A549 (cell line): ENCODE results near the gene OVAAL. TPM values are rescaled to one million over a fixed set of nuclear protein-coding genes. Genes with fewer than 3 reads are reported as not detected.

Source experiments
- ATAC-seq, 2 experiments: fragments of 200-7000 bp in 1 of 2; fragments of >200 bp in 1 of 2; cut with Nextera tagmentation in 1 of 2; cut with Tn5 transposase in 1 of 2; 3 replicates each; pipeline versions ENCODE4 v1.8.0 to v1.9.1; 2018 to 2020; ENCODE audit warnings: mild to moderate bottlenecking in 1 of 2, moderate library complexity in 1 of 2
- CTCF ChIA-PET: fragments of 300-600 bp; sonication (Branson Sonifier 250); formaldehyde crosslinking; extraction: SDS; loops from one replicate; lab custom pipeline; 2021; ENCODE audit warnings: antibody characterized with exemption, inconsistent platforms; lab: Yijun Ruan, JAX
- POLR2A ChIA-PET: fragments of 350-600 bp; formaldehyde crosslinking; extraction: SDS; loops from one replicate; lab custom pipeline; 2021; ENCODE audit warnings: antibody characterized with exemption, inconsistent platforms; lab: Yijun Ruan, JAX
- DNase-seq, 2 experiments: peaks; one replicate each; pipeline versions ENCODE4 v3.0.0 to v3.0.0-alpha.2; 2011 to 2016; ENCODE audit warnings: low read depth in 1 of 2, low spot score in 1 of 2
- FAIRE-seq: peaks from 2 replicates; lab custom pipeline; 2011; peaks lifted over from hg19 to GRCh38; lab: Jason Lieb, UNC
- H3K27ac ChIP-seq, 2 experiments: fragments of >200 bp; sonication (Bioruptor Twin); formaldehyde crosslinking; 3 replicates each; pipeline ENCODE4 v1.5.1; 2016 to 2017
- H3K4me1 ChIP-seq: fragments of >200 bp; sonication (Bioruptor Twin); formaldehyde crosslinking; 3 replicates; pipeline ENCODE4 v1.6.1; 2016
- H3K4me2 ChIP-seq: fragments of >200 bp; sonication (Bioruptor Twin); formaldehyde crosslinking; 3 replicates; pipeline ENCODE4 v1.6.1; 2016
- H3K4me3 ChIP-seq: fragments of >200 bp; sonication (Bioruptor Twin); formaldehyde crosslinking; 3 replicates; pipeline ENCODE4 v1.5.1; 2016
- H3K9me3 ChIP-seq: fragments of >200 bp; sonication (Bioruptor Twin); formaldehyde crosslinking; 3 replicates; pipeline ENCODE4 v1.6.1; 2016
- BCL3 ChIP-seq: fragments of >200 bp; sonication (Bioruptor Twin); formaldehyde crosslinking; IDR thresholded peaks from 3 replicates; pipeline ENCODE4 v1.6.1; 2016
- BHLHE40 ChIP-seq: IDR thresholded peaks from 2 replicates; pipeline ENCODE4 v1.6.1; 2012; ENCODE audit warnings: low read depth, low read length, inconsistent platforms
- CHD2 ChIP-seq: fragments of 150-350 bp; IDR thresholded peaks from 2 replicates; pipeline ENCODE4 v1.6.1; 2014; ENCODE audit warnings: low read length; ENCODE audit not compliant: partially characterized antibody
- CHD4 ChIP-seq: fragments of 200-600 bp; sonication (generic); IDR thresholded peaks from 2 replicates; pipeline ENCODE4 v1.6.1; 2016; ENCODE audit warnings: antibody characterized with exemption, mild to moderate bottlenecking, borderline replicate concordance
- FOXS1 ChIP-seq: fragments of 250-450 bp; sonication (Bioruptor Pico); IDR thresholded peaks from 2 replicates; pipeline ENCODE4 v1.5.0; 2020; ENCODE audit warnings: mild to moderate bottlenecking, moderate library complexity
- HOXB13 ChIP-seq: fragments of 250-450 bp; sonication (Bioruptor Pico); IDR thresholded peaks from 2 replicates; pipeline ENCODE4 v1.5.0; 2020; ENCODE audit warnings: low read depth, mild to moderate bottlenecking, moderate library complexity
- KDM1A ChIP-seq: fragments of 200-600 bp; sonication (generic); IDR thresholded peaks from 2 replicates; pipeline ENCODE4 v1.6.1; 2016; ENCODE audit warnings: low read depth, mild to moderate bottlenecking
- RAD21 ChIP-seq, 2 experiments: fragments of >200 bp in 1 of 2; sonication (Bioruptor Twin) in 1 of 2; formaldehyde crosslinking in 1 of 2; IDR thresholded peaks in 1 of 2; conservative IDR thresholded peaks in 1 of 2; 2 replicates in 1 of 2; 3 replicates in 1 of 2; pipeline ENCODE4 v1.6.1; 2012 to 2018; ENCODE audit warnings: inconsistent platforms in 1 of 2
- RARB ChIP-seq: fragments of 250-450 bp; sonication (Bioruptor Pico); IDR thresholded peaks from 2 replicates; pipeline ENCODE4 v1.8.0; 2021; ENCODE audit warnings: mild to moderate bottlenecking, moderate library complexity
- SMC3 ChIP-seq: fragments of >200 bp; sonication (Bioruptor Twin); formaldehyde crosslinking; IDR thresholded peaks from 3 replicates; pipeline ENCODE4 v1.6.1; 2018; ENCODE audit warnings: inconsistent platforms
- ZFP36 ChIP-seq: fragments of 450-650 bp; IDR thresholded peaks from 2 replicates; pipeline ENCODE4 v1.6.1; 2014; ENCODE audit warnings: borderline replicate concordance; ENCODE audit not compliant: partially characterized antibody
- ZNF302 ChIP-seq: fragments of 250-450 bp; sonication (Bioruptor Pico); IDR thresholded peaks from 2 replicates; pipeline ENCODE4 v1.9.0; 2021; ENCODE audit warnings: inconsistent platforms, mild to moderate bottlenecking, moderate library complexity
- WGBS: methylation state at CpG from one replicate; pipeline ENCODE4 v1.1.6; 2017; ENCODE audit errors: missing lambda C conversion rate; 5-methylcytosine and 5-hydroxymethylcytosine counted together
- polyA plus RNA-seq, 4 experiments: library from polyadenylated mRNA; depleted of rRNA in 3 of 4; stranded (reverse); fragments of >200 nt; fragmentation: RNase III in 1 of 4; extraction: RNeasy Plus Mini Kit Qiagen cat#74134 plus additional on column Dnase treatment in 1 of 4; gene quantifications; 2 replicates in 3 of 4; 3 replicates in 1 of 4; pipeline ENCODE4 v1.2.3, GENCODE V29; 2011 to 2017
- TF ChIP-seq, protein P1 (sequence below): fragments of 450-650 bp; IDR thresholded peaks from 2 replicates; pipeline ENCODE4 v1.6.1; 2014; ENCODE audit warnings: antibody characterized with exemption
- TF ChIP-seq, protein P2 (sequence below): fragments of 250-450 bp; sonication (Bioruptor Pico); IDR thresholded peaks from 2 replicates; pipeline ENCODE4 v1.5.0; 2020; ENCODE audit warnings: low read depth, mild to moderate bottlenecking, moderate library complexity

OVAAL gene
- polyA plus RNA-seq, 2 of the 4 experiments (the other 2 are of a cell fraction), result 0.08 TPM; not detected in 1

DNA sequence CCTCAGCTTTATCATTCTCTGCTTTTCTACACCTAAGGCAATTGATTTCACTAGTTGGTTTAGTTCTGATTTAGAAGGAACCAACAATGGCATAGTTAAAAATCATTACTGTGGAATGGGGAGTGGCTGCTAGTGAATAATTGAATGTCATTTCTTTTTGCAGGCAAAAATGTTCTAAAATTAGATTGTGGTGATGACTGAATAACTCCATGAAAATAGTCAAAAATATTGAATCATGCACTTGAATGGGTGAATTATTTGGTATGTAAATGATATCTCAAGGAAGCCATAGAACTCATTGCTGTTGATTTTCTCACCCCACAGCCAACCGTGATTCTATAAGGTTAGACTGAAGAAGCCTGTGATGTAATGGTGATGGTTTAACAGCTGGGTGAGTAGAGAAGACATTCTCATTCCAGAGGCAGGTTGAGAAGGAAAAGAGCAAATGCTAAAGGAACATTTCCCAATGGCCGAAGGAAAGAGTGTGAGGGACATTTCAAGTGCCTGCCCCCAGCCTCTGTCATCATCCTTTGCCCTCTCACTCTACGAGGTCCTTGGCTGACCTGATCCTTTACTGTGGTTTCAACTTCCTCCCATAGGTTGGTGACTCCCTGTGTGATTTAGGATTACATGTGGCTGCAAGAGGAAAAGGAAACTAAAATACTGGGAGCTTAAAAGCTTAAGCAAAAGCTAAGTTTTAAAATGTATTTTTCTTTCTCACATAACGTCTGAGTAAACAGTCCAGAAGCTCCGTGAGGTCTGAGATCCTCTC lies 12.5 kb downstream of the OVAAL start:
- no peaks in the 10 kb centered on the region for H3K9me3 ChIP-seq
- CTCF ChIA-PET, result no interaction called here
- WGBS, result 82% methylated on average over 5 of the region's 5 CpGs
- ATAC-seq (no peak), FAIRE-seq (no peak), DNase-seq (no peak)
- H3K4me1 ChIP-seq, result peaks cover 12% of the 10 kb centered on the region; the same call in 2 of the 3 replicates
- H3K4me3 ChIP-seq, result no peak overlapping the region
- POLR2A ChIA-PET, result no interaction called here
- H3K27ac ChIP-seq, result peak overlapping the region in 1 of 2 experiments; percentile 33; a peak in 2 of 6 replicates
- no peak overlapping the region for H3K4me2 ChIP-seq
- TF ChIP-seq BCL3, result no peak
- TF ChIP-seq, protein P1, sequence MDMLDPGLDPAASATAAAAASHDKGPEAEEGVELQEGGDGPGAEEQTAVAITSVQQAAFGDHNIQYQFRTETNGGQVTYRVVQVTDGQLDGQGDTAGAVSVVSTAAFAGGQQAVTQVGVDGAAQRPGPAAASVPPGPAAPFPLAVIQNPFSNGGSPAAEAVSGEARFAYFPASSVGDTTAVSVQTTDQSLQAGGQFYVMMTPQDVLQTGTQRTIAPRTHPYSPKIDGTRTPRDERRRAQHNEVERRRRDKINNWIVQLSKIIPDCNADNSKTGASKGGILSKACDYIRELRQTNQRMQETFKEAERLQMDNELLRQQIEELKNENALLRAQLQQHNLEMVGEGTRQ, result no peak
- TF ChIP-seq FOXS1, result no peak
- no peak for TF ChIP-seq KDM1A
- no peak for TF ChIP-seq ZFP36
- TF ChIP-seq, protein P2, sequence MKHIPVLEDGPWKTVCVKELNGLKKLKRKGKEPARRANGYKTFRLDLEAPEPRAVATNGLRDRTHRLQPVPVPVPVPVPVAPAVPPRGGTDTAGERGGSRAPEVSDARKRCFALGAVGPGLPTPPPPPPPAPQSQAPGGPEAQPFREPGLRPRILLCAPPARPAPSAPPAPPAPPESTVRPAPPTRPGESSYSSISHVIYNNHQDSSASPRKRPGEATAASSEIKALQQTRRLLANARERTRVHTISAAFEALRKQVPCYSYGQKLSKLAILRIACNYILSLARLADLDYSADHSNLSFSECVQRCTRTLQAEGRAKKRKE, result no peak
- no peak for TF ChIP-seq BHLHE40
- TF ChIP-seq RARB (CRISPR knock-in tag), result no peak
- no peak for TF ChIP-seq ZNF302 (CRISPR knock-in tag)
- TF ChIP-seq SMC3, result no peak
- TF ChIP-seq CHD2, result no peak

GRCh38 chr1:180571832-180572636 lies 13.3 kb downstream of the OVAAL start:
- peak; percentile 57 to 60; a peak in 5 of 6 replicates for ATAC-seq
- TF ChIP-seq CHD4, result no peak
- TF ChIP-seq, all 56 proteins: peak for 0
- CTCF ChIA-PET, result interaction anchor here (0.9 kb wide), 1 partner anchor 193 kb away, joined by 3 read pairs; no protein-coding TSS in a partner anchor
- FAIRE-seq, result no peak
- peak overlapping the region in 1 of 2 experiments; percentile 33; a peak in 2 of 6 replicates for H3K27ac ChIP-seq
- POLR2A ChIA-PET, result no interaction called here
- no peak for DNase-seq
- 62% methylated on average over 10 of the region's 10 CpGs for WGBS
- no peaks in the 10 kb centered on the region for H3K9me3 ChIP-seq
- H3K4me1 ChIP-seq, result peaks cover 12% of the 10 kb centered on the region; the same call in 2 of the 3 replicates
- no peak overlapping the region for H3K4me3 ChIP-seq
- peak overlapping the region; percentile 29 for H3K4me2 ChIP-seq

- H3K4me1 ChIP-seq, result peaks cover 12% of the 10 kb centered on the region; the same call in 2 of the 3 replicates
- POLR2A ChIA-PET, result no interaction called here
- FAIRE-seq, result no peak
- H3K9me3 ChIP-seq, result no peaks in the 10 kb centered on the region
- DNase-seq, result no peak
- 81% methylated on average over 4 of the region's 4 CpGs for WGBS
- H3K4me3 ChIP-seq, result no peak overlapping the region
- H3K27ac ChIP-seq, result no peak overlapping the region
- TF ChIP-seq HOXB13 (no peak), RAD21 (conservative IDR thresholded peaks at IDR 0.05 in 1 of 2, IDR thresholded peaks at IDR 0.05 in 1 of 2) (no peak), SMC3 (no peak)
- CTCF ChIA-PET, result interaction anchor here (0.9 kb wide), 1 partner anchor 192 kb away, joined by 3 read pairs; no protein-coding TSS in a partner anchor
- peak overlapping the region; percentile 29; the same call in 2 of the 3 replicates for H3K4me2 ChIP-seq
- ATAC-seq, result peak; percentile 51 to 53; a peak in 3 of 6 replicates
Measured at GRCh38 chr1:180572760-180573159, 14.0 kb downstream of the OVAAL start.
